ENCODE measurements around the gene PPM1H.

DNA sequence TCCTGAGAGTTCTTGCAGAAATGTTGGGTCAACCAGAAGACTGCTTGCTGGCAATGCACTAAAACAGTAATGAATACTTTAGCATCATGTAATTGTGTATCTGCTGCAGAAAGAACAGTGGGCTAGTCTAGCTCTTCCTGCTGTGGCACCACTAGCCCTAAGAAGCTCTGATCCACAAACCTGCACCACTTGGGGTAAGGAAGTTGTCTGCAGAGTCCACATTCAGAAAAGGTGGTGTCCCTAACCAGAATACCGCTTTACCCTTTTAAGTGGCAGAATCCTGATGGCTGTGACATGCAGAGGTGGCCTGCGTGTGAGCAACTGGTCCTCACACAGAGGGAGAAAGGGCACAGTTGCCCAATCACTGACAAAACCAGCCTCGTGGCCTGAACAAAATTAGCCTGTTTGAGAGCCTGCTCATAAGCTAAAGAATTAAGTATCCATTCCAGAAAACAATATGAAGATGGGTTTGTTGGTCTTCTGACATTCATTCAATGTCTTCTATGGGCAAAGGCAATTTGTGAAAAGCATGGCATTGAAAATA, 165.8 kb downstream of the PPM1H start:
- TF ChIP-seq, protein P1, sequence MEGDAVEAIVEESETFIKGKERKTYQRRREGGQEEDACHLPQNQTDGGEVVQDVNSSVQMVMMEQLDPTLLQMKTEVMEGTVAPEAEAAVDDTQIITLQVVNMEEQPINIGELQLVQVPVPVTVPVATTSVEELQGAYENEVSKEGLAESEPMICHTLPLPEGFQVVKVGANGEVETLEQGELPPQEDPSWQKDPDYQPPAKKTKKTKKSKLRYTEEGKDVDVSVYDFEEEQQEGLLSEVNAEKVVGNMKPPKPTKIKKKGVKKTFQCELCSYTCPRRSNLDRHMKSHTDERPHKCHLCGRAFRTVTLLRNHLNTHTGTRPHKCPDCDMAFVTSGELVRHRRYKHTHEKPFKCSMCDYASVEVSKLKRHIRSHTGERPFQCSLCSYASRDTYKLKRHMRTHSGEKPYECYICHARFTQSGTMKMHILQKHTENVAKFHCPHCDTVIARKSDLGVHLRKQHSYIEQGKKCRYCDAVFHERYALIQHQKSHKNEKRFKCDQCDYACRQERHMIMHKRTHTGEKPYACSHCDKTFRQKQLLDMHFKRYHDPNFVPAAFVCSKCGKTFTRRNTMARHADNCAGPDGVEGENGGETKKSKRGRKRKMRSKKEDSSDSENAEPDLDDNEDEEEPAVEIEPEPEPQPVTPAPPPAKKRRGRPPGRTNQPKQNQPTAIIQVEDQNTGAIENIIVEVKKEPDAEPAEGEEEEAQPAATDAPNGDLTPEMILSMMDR (IDR thresholded peaks at IDR 0.05) = no peak
- no peak for TF ChIP-seq POLR2A (IDR thresholded peaks at IDR 0.05)
